SK-N-SH treated with all-trans-retinoic acid at 6 μM for 48 hours (cell line): ENCODE data around the gene HSD3B2.

ENCODE experiments used
- ARNTL ChIP-seq: fragments of 450-650 bp; formaldehyde crosslinking; IDR thresholded peaks from 2 replicates; pipeline ENCODE4 v1.5.0; 2020; ENCODE audit warnings: low read depth, mild to moderate bottlenecking, moderate library complexity, borderline replicate concordance
- RARB ChIP-seq: fragments of 250-450 bp; sonication (Bioruptor Pico); IDR thresholded peaks from 2 replicates; pipeline ENCODE4 v1.8.0; 2021; ENCODE audit warnings: mild to moderate bottlenecking, moderate library complexity
- SNAI2 ChIP-seq: fragments of 250-450 bp; sonication (Bioruptor Pico); IDR thresholded peaks from 2 replicates; pipeline ENCODE4 v1.5.0; 2020; ENCODE audit warnings: mild to moderate bottlenecking, moderate library complexity
- ZFP3 ChIP-seq: fragments of 250-450 bp; sonication (Bioruptor Pico); IDR thresholded peaks from 2 replicates; pipeline ENCODE4 v1.5.0; 2020; ENCODE audit warnings: mild to moderate bottlenecking, moderate library complexity
- ZFP30 ChIP-seq: fragments of 450-650 bp; formaldehyde crosslinking; IDR thresholded peaks from 2 replicates; pipeline ENCODE4 v1.5.0; 2022; ENCODE audit warnings: mild to moderate bottlenecking, moderate library complexity
- ZNF70 ChIP-seq: fragments of 450-650 bp; formaldehyde crosslinking; IDR thresholded peaks from 2 replicates; pipeline ENCODE4 v1.5.0; 2020; ENCODE audit warnings: mild to moderate bottlenecking, moderate library complexity
- ZNF8 ChIP-seq: fragments of 450-650 bp; formaldehyde crosslinking; IDR thresholded peaks from 2 replicates; pipeline ENCODE4 v1.5.0; 2020; ENCODE audit warnings: mild to moderate bottlenecking, moderate library complexity
- TF ChIP-seq, protein P1 (sequence below): fragments of 250-450 bp; sonication (Bioruptor Pico); IDR thresholded peaks from 2 replicates; pipeline ENCODE4 v1.8.0; 2020; ENCODE audit warnings: mild to moderate bottlenecking, moderate library complexity, borderline replicate concordance
- TF ChIP-seq, protein P2 (sequence below): fragments of 250-450 bp; sonication (Bioruptor Pico); IDR thresholded peaks from 2 replicates; pipeline ENCODE4 v1.8.0; 2021; ENCODE audit warnings: low read depth, mild to moderate bottlenecking, moderate library complexity, borderline replicate concordance
- TF ChIP-seq, protein P3 (sequence below): fragments of 250-450 bp; sonication (Bioruptor Pico); IDR thresholded peaks from 2 replicates; pipeline ENCODE4 v1.5.0; 2020; ENCODE audit warnings: mild to moderate bottlenecking, moderate library complexity

DNA sequence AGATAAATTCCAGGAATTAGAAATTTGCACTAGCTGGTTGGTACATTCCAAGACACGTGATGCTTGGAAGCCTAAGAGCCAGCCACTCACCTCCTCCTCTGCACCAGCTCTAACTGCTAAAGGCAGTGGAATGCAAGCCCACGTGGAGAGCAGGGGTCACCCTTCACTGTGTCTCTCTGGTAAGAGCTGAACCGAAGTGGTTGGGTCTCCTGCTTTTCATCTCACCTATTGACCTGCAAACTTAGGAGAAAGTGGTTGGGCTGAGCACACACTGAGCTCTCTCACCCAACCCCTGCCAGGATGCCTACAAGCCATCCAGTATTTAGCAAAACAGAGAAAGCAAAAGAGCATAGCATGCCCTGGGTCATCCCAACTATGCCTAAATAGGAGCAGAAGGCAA, 27.1 kb upstream of the HSD3B2 start:
- TF ChIP-seq, protein P1, sequence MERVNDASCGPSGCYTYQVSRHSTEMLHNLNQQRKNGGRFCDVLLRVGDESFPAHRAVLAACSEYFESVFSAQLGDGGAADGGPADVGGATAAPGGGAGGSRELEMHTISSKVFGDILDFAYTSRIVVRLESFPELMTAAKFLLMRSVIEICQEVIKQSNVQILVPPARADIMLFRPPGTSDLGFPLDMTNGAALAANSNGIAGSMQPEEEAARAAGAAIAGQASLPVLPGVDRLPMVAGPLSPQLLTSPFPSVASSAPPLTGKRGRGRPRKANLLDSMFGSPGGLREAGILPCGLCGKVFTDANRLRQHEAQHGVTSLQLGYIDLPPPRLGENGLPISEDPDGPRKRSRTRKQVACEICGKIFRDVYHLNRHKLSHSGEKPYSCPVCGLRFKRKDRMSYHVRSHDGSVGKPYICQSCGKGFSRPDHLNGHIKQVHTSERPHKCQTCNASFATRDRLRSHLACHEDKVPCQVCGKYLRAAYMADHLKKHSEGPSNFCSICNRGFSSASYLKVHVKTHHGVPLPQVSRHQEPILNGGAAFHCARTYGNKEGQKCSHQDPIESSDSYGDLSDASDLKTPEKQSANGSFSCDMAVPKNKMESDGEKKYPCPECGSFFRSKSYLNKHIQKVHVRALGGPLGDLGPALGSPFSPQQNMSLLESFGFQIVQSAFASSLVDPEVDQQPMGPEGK (CRISPR knock-in tag): no peak
- no peak for TF ChIP-seq RARB
- no peak for TF ChIP-seq ZNF8 (CRISPR knock-in tag)
- TF ChIP-seq, protein P2, sequence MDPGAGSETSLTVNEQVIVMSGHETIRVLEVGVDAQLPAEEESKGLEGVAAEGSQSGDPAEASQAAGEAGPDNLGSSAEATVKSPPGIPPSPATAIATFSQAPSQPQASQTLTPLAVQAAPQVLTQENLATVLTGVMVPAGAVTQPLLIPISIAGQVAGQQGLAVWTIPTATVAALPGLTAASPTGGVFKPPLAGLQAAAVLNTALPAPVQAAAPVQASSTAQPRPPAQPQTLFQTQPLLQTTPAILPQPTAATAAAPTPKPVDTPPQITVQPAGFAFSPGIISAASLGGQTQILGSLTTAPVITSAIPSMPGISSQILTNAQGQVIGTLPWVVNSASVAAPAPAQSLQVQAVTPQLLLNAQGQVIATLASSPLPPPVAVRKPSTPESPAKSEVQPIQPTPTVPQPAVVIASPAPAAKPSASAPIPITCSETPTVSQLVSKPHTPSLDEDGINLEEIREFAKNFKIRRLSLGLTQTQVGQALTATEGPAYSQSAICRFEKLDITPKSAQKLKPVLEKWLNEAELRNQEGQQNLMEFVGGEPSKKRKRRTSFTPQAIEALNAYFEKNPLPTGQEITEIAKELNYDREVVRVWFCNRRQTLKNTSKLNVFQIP (CRISPR knock-in tag): no peak
- TF ChIP-seq ZFP3 (CRISPR knock-in tag): no peak
- no peak for TF ChIP-seq ARNTL (CRISPR knock-in tag)
- TF ChIP-seq ZNF70 (CRISPR knock-in tag): no peak
- TF ChIP-seq, protein P3, sequence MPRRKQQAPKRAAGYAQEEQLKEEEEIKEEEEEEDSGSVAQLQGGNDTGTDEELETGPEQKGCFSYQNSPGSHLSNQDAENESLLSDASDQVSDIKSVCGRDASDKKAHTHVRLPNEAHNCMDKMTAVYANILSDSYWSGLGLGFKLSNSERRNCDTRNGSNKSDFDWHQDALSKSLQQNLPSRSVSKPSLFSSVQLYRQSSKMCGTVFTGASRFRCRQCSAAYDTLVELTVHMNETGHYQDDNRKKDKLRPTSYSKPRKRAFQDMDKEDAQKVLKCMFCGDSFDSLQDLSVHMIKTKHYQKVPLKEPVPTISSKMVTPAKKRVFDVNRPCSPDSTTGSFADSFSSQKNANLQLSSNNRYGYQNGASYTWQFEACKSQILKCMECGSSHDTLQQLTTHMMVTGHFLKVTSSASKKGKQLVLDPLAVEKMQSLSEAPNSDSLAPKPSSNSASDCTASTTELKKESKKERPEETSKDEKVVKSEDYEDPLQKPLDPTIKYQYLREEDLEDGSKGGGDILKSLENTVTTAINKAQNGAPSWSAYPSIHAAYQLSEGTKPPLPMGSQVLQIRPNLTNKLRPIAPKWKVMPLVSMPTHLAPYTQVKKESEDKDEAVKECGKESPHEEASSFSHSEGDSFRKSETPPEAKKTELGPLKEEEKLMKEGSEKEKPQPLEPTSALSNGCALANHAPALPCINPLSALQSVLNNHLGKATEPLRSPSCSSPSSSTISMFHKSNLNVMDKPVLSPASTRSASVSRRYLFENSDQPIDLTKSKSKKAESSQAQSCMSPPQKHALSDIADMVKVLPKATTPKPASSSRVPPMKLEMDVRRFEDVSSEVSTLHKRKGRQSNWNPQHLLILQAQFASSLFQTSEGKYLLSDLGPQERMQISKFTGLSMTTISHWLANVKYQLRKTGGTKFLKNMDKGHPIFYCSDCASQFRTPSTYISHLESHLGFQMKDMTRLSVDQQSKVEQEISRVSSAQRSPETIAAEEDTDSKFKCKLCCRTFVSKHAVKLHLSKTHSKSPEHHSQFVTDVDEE (CRISPR knock-in tag): no peak
- no peak for TF ChIP-seq ZFP30
- TF ChIP-seq SNAI2 (CRISPR knock-in tag): no peak
